Medulla oblongata (tissue), 1 donor: ENCODE results near the gene NFATC2.

Source experiments
- DNase-seq: peaks from one replicate; pipeline ENCODE4 v3.0.0-alpha.2; 2015; ENCODE audit errors: extremely low spot score

Gene NFATC2

DNA sequence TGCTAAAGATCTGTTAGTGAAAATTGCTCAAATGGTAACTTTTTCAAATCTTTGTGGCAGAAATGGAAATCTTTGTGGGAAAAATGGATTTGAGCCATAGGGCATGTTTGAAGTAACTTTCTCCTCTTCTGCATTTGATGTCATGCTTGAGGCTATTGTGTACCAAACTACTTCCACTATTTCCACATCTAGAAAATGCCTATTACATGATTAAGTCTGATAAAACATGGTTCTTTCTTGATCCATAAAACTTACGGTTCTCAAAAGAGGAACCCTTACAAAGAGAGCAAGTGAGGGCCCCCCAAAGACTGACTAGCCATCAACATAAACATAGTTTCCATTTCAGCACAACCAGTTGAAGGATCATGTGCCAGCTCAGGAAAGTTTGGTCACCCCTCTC lies 150.6 kb downstream of the NFATC2 start:
- DNase-seq = no peak

DNA sequence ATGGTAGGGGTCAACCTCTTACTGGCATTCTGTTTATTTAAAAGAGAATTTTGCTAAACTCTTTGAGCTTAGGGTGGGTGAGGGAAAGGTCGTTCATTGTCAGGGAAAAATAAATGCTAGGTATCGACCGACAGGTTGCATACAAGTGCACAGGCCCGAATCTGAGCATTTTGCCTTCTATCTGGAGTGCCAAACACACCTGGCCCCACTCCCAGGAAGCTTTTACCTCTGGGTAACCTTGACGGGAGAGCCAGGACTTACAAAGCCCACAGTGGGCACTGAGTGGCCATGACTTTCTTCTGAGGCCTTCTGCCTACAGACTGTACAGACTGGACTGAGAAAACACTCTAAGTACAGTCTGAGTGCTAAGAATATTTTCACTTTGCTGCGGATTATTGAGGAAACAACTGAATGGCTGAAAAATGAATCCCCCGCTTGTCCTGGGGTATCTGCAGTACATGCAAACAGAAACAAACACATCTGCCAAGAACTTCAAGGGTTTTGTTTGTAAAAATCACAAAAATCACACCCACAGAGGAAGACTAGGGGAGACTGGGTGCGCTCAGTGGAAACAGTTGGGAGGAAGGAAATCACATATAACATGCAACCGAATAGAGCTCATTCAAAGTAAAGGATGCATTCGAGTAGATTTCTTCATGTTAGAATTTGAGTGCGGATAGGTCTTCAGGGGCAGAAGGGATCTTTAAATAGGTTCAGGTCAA lies 152.8 kb downstream of the NFATC2 start:
- DNase-seq = no peak

DNA sequence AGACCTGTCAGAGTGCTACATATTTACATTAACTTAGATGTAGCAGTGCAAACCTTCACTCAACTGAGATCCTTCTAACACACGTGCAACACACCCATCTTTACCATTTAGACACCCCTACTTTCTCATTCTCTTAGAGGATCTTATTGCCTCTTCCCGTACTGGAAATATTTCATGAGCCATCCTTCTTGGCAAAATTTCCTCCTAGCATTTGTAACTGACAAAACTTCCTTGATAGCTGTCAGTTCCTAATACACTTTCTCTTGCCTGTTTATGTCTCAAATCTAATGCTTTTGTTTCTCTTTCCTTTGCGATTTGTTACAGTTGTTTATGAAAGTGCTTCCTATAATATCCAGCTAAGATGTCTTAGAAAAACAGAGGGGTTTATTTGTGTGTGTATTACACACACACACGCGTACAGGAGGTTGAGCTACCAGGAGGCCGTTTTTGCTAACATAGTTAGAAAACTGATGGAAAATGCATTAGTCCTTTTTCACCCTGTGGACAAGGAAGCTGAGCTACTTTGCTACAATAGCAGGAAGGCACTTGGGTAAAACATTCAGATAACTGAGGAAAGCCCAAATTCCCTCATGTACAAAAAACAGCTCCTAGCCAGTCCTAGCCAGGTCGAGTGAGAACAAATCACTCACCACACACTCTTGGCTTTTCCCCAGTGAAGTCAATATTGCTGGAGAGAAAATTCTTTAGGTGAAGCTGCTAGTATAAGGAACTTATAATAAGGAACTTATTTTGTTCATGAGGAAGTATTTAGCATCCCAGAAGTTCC lies 153.6 kb downstream of the NFATC2 start:
- no peak for DNase-seq

DNA sequence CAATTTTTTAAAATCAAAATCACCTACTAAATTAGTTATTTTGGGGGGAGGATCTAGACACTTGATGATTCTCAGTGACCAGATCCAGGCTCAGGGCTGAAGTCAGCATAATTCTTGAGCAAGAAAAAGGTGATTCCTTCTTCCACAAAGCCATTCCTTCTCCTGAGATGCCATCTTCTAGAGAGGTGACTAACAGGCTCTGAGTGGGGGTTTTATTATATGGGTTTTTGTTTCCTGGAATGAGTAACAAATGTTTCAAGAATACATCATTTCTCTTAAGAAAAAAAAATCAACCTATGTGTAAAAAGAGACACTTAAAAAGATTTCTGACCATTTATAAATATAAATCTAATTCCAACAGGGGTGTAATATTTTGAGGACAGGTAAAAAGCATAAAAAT lies 154.3 kb downstream of the NFATC2 start:
- no peak for DNase-seq

DNA sequence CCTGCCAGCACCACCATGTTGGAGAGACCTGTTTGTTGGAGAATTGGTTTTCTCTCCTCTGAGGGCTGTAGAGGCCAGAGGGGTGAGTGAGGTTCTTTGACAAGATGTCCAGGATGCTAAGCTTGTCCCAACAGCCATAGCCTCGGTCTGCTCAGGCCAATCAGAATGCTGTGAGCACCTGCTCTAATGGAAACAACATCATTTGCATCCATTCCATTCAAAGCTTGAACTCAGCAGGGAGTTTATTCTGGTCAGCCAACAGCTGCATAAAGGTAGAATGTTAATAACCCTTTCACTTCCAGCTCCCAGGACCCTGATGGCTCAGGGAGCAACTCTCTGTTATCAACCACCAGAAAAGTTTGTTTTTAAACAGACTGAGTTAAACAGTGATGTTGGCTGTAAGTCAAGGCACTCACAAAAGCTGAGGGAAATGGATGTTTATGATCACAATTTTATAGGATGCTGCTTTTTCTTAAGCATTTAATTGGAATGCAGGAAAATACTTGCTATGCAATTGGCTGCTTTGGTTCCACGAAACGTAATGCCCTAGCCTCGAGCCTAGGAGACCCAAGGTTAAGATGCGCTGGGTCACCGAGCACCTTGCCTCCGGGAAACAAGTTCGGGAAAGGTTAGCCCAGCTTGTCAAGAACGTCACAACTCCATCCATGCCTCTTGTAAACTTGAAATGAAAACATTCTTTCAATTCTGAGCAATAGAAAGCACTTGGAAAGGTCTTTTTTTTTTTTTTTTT lies 155.2 kb downstream of the NFATC2 start:
- DNase-seq = no peak

DNA sequence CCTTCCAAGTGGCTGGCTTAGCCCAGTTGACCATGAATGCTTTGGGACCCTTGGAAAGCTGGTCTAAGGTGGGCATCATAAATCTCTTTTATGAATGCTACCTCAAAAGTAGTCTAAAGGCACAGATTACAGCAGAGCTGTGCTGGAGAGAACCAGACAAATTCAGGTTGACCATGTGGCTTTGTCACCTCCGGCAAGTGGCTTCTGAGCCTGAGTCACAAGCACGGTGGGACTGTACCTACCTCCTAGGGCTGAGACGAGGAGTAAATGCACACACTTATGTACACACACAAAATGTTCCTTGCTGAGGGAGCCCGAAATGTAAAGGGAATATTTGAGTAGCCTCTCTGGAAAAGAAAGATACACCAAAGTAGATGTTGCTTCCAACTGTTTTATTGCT lies 155.9 kb downstream of the NFATC2 start:
- DNase-seq = no peak

DNA sequence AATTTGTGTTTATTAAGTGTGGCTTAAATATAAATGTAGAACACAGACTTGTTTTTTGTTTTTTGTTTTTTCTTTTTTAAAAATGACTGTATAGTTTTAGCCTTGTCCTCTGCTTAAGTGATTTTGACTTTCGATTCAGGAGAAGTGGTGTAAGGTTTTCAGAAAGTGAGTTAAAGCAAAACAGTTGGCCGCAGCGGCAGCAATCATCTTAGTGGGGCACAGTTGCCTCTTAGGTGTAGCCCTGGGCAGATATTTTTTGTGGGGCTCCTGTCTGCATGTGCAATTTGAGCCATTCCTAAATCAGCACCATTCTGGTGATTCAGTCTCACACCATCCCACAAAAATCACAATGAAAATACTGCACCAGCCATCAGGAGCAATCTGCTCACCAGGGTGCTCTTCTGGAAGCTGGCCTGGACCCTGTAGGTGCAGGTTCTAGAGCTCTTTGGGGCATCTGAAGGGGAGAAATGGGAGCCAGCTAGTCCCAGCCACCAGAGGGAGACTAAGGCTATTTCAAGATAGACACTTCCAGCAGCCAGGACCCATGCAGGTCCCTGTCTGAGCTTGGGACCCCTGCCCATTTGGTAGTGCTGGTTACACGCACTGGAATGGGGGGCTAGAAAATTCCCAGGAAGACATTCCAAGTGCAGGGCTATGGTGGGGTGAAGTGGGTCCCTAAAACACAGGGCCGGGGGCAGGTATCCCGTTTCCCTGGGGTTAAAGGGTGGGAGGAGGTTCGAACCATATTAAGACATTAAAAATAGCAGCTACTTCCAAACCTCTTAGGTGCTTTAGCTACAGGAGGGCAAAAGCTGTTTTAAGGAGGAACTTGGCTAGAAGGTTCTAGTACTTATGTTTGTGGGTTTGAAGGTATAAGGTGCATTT lies 156.6 kb downstream of the NFATC2 start:
- DNase-seq = peak; percentile 17

DNA sequence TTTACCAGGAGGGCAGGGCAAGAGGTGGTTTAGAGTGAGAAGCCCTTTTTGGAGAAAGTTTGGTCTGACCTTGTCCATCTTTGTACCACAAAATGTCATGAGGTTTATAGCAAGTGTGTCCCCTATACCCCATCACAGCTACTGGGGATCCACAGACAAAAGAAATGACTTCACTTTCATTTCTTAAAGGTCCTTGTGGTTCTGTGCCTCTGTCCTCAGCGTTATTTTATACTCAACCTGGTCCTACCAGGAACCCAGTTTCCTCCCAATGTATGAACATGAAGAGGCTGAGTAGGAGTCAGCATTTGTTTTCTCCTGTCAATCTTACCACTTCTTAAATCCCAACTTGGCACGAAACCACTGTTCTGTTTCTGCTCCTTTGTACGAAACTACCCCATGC lies 157.6 kb downstream of the NFATC2 start:
- no peak for DNase-seq

DNA sequence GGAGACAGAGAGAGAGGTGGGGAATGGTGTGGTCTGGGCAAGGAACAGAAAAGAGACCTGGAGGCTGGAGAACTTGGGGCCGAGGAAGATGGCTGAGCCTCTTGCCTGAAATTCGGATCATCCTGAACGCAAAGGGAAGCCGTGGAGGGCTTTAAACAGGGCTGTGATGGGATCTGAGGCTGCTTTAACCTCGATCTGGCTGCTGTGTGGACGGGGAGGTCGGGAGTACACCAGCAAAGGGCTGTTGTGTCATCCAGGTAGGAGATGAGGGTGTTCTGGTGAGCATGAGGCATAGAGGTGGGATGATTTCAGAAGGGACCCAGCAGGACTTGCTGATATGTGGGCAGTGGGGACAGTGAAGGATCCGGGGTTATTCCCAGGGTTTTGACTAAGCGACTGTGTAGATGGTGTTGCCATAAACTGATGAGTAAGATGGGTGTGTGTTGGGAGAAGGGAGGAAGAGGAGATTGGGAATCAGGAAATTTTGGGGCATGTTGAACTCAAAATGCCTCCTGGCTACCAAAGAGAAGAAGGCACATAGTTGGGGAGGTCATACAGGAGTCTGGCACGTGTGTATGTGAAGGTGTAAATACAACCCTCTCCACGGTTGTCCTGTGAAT lies 158.5 kb downstream of the NFATC2 start:
- DNase-seq = no peak

DNA sequence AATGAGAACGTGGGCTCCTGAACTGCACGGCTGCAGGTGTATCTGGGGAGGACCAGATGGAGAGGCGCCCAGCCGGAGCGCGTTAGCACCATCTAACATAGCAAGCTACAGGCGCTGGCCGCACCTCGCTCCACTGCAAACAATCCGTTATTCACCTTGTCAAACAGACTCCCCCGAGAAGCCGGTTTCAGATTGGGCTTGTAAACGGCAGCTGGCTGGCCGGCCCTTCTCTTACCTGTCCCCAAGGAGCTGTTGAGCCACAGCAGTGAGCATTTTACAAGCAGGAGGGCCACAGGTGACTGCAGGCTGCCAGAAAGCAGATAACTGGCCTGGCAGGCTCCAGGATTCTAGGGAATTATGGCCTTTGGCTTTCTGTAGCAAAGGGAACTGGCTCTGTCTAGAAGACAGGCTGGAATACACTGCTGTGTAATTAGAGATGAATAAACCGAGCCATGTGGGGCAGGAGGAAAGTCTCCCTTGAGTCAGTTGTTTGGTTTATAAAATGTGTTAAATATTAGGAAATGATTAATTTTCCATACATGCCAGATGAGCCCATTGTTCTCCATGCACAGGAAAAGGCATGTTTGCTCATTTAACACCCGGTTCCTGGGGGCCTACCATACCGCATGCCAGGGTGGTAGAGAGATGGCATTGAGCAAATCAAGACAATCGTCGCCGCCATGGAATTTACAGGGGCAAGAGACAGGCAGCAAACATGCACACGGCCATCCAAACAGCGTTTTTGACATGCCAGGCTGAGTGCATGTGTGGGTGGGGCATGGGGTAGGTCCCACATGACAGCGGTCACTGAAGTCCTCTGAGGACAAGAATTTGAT lies 159.3 kb downstream of the NFATC2 start:
- DNase-seq = no peak

DNA sequence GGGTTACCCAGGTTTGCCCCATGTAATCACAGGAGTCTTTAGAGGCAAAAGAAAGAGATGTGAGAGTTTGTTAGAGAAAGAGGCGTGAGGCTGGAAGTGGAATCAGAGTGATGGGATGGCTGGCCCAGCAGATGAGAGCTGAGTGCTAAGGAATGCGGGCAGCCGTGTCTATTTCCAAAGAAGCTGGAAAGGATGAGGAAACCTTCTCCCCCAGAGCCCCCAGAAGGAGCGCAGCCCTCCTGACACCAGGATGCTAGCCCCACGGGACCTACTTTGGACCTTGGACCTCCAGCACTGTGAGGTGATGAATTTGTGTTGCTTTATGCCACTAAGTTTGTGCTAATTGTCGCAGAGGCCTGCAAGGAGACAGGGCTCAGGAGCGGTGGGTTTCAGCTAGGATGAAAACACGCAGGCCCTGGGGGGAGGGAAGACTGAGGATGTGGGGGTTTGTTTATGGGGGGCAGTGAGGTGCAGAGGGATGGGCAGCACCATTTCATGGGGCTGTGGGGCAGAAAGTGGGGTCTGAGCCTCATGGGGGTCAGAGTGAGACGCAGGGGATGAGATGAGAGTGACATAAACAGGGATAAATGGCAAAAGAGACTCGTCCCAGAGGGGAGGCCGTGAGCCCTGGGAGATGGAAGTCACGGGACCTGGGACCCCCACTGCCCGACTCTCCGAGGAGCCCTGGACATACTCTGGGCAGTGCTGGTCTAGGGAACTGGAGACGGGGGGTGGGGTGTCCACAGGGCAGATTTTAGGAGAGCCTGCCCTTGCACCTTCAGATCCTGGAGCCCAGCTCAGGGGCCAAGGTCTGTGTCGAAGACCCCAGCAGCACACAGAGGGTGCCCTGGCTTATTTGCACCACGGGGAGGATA lies 160.2 kb downstream of the NFATC2 start:
- DNase-seq = no peak

DNA sequence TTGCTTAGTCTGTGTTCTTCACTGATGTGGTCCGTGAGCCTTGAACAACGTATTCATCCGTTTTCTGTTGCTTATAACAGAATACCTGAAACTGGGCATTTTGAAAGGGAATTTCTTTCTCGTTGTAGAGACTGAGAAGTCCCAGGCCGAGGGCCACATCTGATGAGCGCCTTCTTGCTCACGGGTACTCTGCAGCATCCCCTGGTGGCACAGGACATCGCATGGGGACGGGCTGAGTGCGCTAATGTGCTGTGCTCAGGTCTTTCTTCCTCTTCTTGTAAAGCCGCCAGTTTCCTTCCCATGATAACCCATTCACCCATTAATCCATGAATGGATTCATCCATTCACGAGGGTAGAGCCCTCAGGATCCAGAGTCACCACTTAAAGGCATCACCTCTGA lies 161.0 kb downstream of the NFATC2 start:
- no peak for DNase-seq

DNA sequence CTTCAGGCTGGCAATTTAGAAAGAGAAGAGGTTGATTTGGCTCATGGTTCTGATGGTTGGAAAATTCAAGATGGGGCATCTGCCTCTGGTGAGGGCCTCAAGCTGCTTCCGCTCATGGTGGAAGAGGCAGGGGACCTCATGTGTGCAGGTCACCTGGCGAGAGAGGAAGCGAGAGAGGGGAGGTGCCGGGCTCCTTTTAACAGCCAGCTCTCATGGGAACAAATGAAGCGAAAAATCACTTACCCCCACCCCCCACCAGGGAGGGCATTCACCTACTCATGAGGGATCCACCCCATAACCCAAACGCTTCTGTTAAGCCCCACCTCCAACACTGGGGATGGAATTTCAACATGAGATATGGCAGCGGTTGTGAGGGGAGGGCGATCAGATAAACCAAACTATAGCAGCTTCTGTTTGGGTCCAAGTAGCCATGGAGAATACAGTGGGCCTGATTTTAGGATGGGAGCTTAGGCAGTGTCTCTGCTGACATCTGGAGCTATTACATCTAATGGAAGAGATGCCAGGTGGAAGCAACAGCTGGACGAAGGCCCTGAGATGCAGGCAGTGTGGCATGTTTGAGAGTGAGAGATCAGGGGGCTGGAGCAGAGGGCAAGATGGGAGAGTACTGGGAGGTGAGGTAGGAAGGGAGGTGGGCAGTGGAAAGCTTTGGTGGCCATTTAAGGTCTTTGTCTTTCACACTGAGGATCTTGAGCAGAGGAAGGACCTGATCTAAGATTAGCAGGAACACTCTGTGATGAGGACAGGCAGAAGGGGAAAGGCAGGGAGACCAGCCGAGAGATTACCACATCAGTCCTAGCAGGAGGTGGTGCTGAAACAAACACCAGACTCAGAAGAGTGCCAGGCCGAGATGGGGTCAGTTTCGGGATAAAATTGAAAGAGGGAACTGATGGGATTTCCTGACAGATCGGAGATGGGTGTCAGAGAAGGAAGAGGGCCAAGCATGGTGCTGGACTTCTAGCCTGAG lies 161.8 kb downstream of the NFATC2 start:
- no peak for DNase-seq

DNA sequence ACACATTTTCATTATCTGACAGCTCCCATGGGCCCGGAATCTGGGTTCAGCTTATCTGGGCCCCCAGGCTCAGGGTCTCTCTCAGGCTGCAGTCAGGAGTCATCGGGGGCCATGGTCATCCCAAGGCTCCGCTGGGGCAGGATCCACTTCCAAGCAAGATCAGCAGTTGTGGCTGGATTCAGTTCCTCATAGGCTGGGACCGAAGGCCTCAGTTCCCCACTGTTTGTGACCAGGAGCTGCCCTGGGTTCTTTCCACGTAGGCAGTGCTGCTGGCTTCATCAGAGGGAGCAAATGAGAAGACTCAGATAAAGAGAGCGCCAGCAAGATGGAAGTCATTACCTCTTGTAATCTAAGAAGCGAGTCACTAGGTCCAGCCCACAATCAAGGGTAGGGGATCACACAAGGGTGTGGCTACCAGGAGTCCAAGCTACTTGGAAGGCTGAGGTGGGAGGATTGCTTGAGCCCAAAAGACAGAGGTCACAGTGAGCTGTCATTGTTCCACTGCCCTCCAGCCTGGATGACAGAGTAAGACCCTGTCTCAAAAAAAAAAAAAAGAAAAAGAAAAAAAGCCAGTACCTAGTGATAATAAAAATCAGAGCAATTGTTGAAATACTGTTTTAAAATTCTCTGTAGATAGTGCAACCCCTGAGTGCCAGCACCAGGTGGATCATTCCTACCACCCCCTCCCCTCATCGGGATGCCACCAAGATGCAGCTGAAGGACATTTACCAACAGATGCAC lies 162.7 kb downstream of the NFATC2 start:
- no peak for DNase-seq

DNA sequence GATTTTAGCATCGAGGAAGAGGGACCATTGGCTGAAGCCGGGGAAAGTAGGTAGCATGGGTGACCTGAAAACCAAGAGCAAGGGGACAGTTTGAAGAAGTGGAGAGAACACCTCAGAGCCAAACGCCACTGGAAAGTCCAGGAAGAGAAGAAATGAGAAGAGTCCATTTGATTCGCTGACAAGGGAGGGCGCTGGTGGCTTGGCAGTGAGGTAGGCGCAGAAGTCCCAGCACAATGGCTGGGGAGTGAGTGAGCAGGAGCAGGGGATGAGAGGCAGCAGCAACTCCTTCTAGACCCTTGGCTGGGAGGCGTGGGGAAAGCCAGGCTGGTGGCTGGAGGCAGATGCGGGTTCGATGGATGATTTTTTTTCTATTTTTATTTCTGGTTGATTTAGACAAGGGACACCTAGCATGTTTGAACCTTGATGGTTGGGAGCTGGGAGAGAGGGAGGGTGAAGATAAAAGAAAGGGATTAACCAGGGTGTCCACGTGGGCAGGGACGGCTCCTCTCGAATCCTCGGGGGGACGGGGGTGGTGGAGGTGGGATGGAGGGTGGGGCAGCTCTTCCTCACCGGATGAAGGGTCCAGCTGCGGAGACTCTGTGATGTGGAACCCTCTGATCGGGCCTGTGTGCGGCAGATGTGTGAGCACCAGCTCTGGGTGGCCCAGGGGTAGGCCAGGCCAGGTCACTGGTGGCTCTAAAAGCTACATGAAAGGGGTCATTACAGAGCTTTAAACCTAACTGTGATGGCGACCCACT lies 164.2 kb downstream of the NFATC2 start:
- DNase-seq = no peak

DNA sequence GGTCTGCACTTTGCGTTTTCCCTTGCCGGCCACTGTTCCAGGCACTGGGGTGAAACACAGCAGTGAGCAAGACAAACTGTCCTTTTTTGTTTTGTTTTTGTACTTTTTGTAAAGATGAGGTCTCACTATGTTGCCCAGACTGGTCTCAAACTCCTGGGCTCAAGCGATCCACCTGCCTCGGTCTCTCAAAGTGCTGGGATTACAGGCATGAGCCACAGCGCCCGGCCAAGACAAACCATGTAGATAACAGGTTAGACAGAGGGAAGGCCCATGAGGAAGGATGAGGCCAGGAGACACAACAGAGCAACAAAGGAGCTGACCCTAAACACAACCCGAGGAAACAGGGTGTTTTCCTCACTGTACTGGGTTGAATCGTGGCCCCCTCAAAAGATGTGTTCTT lies 165.4 kb downstream of the NFATC2 start:
- no peak for DNase-seq

DNA sequence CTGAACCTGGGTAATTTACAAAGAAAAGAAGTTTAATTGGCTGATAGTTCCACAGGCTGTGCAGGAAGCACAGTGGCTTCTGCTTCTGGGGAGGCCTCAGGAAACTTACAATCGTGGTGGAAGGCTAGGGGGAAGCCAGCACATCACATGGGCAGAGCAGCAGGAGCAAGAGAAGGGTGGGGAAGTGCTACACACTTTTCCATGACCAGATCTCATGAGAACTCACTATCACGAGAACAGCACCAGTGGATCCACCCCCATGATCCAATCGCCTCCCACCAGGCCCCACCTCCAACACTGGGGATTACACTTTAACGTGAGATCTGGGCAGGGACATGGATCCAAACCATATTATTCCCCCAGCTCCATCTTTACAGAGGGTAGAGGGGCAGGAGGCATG lies 166.4 kb downstream of the NFATC2 start:
- peak; percentile 40 for DNase-seq
